Left forelimb (tissue), 1 donor: ENCODE results near the gene U2AF2.
A peak's percentile ranks its signal among the peaks of the same experiment; 100 is the strongest.

Experiments
- DNase-seq: peaks from one replicate; pipeline ENCODE4 v3.0.0-alpha.2; 2018; ENCODE audit warnings: low spot score

U2AF2 gene

GRCh38 chr19:55621673-55622231 is 33.1 kb upstream of the U2AF2 start:
- DNase-seq, result no peak

GRCh38 chr19:55622242-55622969 is 32.4 kb upstream of the U2AF2 start:
- no peak for DNase-seq

DNA sequence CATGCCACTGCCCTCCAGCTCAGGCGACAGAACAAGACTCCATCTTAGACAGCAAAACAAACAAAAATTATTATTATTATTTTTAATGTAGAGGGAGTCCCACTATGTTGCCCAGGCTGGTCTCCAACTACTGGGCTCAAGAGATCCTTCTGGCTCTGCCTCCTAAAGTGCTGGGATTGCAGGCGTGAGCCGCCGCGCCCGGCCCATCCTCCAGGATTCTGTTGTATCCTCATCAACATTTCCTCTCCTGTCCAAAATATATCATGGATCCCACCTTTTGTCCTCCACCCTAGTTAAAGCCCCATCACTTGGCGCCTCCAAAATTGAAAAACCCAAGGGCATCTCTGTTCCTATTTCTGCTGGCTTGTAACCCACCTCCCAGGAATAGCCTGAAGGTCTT is 31.7 kb upstream of the U2AF2 start:
- DNase-seq, result no peak

DNA sequence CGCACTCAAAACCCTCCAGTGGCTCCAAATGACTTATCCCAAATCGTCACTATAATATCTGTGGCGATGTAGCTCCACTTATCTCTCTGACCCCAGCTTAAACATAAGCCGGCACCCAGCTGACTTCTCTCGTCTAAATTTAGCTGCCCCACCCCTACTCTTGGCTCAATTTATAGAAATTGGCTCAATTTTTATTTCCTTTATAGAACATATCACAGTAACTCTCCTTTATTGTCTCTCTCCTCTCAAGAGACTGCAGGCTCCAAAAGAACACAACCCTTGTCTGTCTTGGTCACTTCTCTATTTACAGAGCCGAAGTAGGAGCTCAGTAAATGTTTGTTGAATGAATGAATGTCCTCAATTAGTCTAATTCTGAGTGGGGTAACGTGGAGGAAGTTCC is 31.3 kb upstream of the U2AF2 start:
- no peak for DNase-seq

GRCh38 chr19:55624109-55625003 is 30.5 kb upstream of the U2AF2 start, which contains the start of gene ZNF784:
Gene ZNF784, minus strand, starts transcription at chr19:55624566. Its CDS starts 5 bp downstream, at chr19:55624561.
- peak; percentile 96 for DNase-seq

DNA sequence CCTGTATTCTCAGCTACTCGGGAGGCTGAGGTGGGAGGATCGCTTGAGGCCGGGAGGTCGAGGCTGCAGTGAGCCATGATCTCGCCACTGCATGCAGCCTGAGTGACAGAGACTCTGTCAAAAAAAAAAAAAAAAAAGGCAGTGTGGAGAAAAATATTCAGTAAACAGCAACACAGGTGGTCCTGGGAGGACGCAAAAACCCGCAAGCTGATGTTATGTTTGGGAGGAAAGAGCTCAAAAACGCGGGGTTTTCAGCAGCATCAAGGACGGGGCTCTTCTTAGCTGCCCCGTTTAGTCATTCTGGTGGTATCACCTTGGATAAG is 29.9 kb upstream of the U2AF2 start:
- no peak for DNase-seq

- DNase-seq, result no peak
Observed at GRCh38 chr19:55626350-55626749, 28.5 kb upstream of the U2AF2 start.

DNA sequence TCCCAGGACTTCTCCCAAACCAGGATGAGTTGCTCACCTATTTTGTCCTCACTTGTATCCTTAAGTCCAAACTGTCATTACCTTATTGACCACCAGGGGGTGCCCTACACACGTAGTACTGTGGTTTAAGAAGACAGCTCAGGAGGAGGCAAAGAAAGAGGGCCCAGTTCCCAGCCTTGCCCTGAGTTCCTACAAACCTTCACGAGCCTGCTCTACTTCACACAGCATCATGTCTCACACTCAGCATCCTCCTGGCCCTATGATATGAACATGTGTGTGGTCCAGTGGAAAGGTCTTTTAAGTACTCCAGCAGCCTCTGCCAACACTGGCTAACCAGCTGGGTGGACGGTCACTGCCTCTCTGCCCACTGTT is 22.4 kb upstream of the U2AF2 start:
- DNase-seq, result no peak

DNA sequence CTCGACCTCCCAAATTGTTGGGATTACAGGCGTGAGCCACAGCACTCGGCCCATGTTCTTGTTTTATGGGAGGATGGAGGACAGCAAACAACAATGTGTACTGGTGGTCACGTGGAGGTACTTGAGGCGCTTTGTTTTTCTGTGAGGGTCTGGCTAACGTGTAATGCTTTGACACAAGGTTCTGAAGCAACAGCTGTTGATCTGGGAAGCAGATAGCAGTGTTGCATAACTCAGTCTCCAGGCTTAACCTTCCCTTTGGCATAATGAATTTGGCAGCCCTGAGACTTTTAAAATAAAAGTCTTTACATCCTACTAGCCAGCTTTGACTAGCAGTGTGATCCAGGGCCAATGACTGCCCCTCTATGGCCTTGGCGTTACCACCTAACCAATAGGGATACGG is 21.0 kb upstream of the U2AF2 start:
- DNase-seq, result no peak

- DNase-seq, result no peak
Observed at GRCh38 chr19:55635334-55635717, 19.5 kb upstream of the U2AF2 start.

GRCh38 chr19:55635856-55636440 is 18.9 kb upstream of the U2AF2 start:
- DNase-seq, result no peak

- no peak for DNase-seq
Observed at GRCh38 chr19:55636723-55637122, 18.1 kb upstream of the U2AF2 start.

- no peak for DNase-seq
Observed at GRCh38 chr19:55637534-55637933, 17.3 kb upstream of the U2AF2 start.

GRCh38 chr19:55638864-55639359 is 15.9 kb upstream of the U2AF2 start:
- no peak for DNase-seq

DNA sequence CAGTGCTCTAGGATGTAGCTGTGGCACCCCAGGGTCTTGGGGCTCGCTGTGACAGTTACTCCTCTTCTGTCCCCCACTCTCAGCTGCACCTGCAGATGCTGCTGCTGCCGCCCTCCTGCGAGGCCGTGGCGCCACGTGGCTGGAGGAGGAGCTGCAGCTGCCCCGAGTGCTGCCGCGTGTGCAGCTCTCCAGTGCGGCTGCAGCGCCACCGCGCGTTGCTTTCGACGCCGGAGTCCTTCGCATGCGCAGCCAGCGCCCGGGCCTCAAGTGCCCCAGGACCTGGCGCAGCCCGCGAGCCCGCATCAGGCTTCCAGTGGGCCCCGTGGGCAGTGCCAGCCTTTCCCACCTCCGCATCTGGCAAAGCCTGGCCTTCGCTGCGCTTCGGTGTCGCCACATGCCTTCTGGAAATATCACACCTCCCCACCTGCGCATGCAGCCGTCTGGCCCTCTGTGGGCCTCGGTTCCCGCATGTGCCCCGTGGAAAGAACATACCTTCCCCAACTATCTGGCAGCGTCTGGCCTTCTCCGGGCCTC is 14.7 kb upstream of the U2AF2 start:
- DNase-seq, result no peak

DNA sequence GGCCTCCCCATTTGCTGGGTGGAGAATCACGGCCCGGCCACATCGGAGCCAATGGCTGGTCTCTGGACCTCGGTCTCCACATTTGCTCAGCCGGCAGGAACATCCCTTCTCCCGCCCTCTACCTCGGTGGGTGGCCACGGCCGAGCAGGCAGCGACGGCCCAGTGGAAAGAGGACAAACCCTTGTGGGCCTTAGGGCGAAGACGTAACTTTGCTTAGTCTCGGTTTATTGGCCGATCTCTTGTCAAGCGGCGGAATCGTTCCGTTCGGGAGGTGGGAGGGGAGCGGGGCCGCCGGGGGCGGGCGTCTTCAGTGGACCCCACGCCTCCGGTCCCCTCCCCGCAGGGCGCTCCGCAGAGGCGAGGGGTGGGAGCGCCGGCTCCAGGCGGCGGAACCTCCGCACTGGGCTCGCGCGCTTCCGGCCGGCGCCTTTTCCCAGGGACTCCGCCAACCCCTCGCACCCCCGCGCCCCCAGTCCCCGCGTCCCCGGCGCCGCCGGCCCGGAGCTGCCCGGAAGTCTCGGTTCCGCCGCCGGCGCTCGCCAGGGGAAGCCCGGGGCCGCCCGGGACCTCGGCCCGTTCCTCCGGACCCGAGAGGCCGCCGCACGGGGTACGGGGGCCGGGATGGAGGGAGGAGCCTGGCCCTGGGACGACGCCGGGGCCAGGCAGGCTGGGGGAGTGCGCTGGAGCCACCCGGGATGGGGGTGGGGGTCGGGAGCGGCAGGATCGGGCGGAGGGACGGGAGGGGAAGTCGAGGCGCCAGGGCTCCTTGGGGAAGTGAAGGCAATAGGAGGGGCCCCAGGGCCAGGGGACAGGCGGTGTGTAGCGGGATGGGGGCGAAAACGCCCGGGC is 14.0 kb upstream of the U2AF2 start, which contains the start of gene ZNF580:
TSS of gene ZNF580 (plus strand) at position 426 of the 849 bp plus-strand sequence. CDS start 1,507 bp downstream, outside the sequence.
- peak; percentile 88 for DNase-seq

- peak; percentile 65 for DNase-seq
Observed at GRCh38 chr19:55641426-55642152, 13.2 kb upstream of the U2AF2 start.

- DNase-seq, result peak; percentile 64
Observed at GRCh38 chr19:55642153-55643002, 12.5 kb upstream of the U2AF2 start.
